Stimulated activated CD8-positive, alpha-beta memory T cell treated with anti-CD3 and anti-CD28 coated beads, Interleukin-15, amount 100 ng/mL, for 4 hours (primary cell): ENCODE results near the gene TANC1.

ENCODE experiments used
- DNase-seq, 2 donors: peaks; one replicate each; pipeline ENCODE4 v3.0.0-alpha.2; 2020; ENCODE audit warnings: low read depth in 2 of 2

Gene TANC1

DNA sequence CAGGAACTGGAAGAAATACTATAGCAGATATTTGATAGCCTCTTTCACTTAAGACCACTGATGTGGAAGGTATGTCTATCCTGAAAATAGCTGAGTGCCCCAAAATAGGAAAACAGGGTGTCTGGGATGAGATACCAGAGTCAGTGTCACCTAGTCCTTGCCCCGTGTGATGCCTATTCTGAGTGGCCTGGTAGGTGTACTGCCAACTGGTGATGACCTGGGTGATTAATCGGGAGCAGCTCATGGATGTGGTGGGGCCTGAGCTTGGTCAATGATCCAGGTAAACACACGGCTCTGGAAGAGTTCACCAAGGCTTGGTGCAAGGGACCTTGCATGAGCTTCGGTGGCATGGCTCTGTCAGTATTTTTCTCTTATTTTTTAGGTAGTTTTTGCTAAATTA, 95.2 kb downstream of the TANC1 start:
- DNase-seq, result no peak

- no peak for DNase-seq
Observed at GRCh38 chr2:159064446-159065301, 96.2 kb downstream of the TANC1 start.

GRCh38 chr2:159065313-159065712, 96.9 kb downstream of the TANC1 start:
- no peak for DNase-seq

DNA sequence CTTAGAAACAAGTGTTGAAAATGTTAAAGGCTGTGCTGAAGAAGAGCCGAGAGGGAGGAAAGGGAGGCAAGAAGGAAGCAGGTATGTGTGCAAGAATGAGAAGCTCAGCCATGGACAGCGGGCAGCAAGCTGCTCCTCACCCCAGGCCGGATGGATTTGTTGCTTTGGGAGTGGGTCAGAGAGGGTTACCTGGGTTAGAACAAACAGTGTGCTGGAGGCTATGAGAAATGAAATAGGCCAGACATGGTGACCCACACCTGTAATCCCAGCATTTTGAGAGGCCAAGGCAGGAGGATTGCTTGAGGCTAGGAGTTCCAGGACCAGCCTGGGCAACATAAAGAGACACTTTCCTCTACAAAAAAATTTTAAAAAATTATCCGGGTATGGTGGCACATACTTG, 97.5 kb downstream of the TANC1 start:
- no peak for DNase-seq

DNA sequence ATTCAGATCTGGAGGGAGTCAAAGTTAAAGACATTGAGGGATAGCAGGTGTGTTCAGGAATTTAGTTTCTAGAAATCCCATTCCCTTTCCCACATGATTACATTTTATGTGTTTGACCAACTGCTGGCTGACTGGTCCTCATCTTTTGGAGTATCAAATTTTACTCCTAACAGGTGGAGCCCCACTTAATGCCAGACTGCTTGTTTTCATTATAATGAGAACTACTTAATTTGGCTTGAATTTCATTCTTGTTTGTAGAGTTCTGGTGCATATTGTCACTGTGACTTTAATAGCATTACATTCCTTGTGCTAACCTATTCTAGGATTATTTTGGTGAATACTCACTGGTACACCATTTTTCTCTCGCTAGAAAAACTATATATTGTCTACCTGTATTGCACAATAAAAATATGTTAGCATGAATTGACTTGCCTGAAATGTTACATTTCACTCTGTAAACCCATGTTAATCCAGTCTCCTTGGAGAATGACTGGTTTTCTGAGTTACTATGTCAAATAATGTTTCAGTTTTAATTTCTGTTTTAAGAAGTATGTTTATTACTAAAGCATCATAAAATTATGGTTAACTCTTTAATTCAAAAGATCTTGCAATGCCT, 98.2 kb downstream of the TANC1 start:
- DNase-seq, result no peak

DNA sequence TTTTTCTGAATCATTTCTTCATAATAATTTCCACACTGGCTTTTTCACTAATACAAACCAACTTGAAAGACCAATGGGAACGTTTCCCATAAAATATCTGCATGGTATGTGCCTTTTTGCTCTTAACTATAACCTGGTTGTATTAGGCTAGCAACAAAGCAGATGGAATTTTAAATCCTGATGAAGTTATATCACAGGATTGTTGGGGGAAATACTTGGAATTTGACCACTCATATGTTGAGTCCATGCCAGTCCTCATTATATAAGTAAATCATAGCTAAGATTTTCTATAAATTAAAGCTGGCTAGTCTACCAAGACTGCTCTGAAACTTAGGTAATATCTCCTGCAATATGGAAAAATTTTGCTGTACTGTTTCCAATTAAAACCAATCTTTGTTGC, 99.5 kb downstream of the TANC1 start:
- no peak for DNase-seq

GRCh38 chr2:159069229-159069628, 100.8 kb downstream of the TANC1 start:
- DNase-seq, result no peak

- no peak for DNase-seq
Observed at GRCh38 chr2:159070235-159070634, 101.8 kb downstream of the TANC1 start.

DNA sequence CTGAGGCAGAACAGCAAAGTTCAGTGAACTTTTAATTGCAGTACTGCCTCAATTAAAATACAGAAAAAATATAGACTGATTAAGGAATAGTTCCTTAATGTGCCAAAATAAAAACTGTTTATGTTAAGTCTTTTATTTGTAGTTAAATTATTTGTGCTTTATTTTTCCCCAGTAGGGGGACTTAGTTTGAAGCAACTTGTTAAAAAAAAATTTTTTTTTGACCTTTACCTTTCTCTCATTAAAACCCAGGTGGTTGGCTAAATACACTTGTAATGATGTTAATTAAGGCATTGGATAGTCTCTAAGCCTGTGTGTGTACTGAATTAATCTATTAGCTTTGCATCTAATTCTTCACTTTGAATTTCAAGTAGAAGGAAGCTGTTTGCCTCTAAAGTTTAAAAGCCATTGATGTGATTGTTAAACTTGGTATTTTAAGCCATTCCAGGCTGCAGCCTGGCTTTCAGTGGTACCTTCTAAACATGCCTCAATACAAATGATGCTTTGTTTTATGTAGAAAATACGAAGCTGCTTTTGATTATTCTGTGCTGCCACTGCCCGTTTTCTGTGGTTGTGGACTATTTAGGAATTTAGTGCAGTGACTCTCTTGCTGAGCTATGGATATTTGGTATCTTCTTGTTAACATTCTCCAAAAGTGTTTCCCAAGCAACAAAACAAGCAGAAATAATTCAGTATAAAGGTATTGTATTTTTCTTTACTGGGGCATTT, 102.9 kb downstream of the TANC1 start:
- no peak for DNase-seq

DNA sequence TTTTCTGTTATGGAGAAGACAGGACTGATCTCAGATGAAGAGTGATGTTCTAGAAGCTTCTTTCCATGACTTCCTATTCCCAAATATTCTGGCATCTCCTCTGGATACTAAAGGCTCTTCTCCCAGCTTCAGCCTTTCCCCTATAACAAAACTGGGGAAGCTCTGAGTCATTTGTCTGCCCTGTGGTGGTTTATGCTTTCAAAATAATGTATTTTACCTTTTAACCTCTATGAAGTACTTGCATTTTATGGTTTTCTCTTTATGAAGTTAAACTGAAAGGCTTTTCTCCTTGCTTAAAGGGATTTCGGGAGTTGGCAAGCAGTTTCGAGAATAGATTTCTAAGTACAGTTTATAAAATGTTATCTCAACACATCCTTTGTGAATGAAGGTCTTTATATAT, 104.4 kb downstream of the TANC1 start:
- no peak for DNase-seq

- DNase-seq, result no peak
Observed at GRCh38 chr2:159073256-159073655, 104.8 kb downstream of the TANC1 start.

GRCh38 chr2:159074605-159075004, 106.2 kb downstream of the TANC1 start:
- no peak for DNase-seq

DNA sequence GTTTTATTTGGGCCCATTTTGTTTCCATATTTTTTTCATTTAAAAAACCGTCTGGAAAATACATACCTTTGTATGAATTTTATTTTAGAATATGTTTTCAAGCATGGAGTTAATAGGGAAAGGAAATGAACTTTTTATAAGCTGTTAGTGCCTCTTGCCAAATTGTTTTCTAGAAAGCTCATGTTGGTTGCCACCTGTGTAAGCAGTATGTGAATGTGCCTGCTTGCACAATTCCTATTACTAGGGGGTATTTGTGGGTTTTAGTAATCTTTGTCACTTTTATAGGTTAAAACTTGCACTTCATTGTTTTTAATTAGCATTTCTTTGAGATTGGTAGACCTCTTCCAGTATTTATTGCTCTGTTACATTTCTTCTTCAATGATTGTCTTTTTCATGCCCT, 107.3 kb downstream of the TANC1 start:
- no peak for DNase-seq

GRCh38 chr2:159076241-159076640, 107.8 kb downstream of the TANC1 start:
- no peak for DNase-seq

DNA sequence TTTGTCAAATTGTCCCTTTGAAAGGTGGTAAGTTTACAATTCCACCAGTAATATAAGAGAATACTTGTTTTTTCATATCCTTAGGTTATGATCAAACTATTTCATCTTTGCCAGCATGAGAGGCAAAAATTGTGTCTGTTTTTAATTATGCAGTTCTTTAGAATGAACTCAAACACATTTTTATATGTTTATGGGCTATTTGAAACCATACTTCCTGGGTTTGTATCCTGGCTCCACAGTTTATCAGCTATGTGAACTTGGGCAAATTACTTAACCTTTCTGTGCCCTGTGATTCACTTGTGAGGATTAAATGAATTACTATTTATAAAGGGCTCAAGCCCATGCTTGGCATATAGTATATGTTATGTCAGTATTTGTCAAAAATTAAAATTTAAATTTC, 109.4 kb downstream of the TANC1 start:
- DNase-seq, result no peak

- no peak for DNase-seq
Observed at GRCh38 chr2:159078443-159078842, 110.0 kb downstream of the TANC1 start.

- no peak for DNase-seq
Observed at GRCh38 chr2:159080641-159081040, 112.2 kb downstream of the TANC1 start.

DNA sequence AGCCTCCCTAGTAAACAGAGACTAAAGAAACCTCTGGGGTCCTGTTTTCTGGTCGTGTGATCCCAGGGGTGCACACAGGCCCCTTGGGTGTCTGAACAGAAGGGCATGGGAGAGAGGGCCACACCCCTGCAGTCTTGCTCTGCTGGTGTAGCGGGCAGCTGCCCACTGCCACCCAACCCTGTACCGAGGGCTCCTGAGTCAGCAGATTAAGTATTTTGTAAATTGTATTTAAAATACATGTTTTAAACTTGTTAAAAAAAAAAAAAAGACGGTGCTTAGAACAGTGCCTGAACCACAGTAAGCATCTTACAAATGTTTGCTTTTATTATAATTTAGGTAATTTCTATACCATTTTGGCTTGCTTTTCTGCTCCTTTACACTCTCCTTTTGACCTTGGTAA, 113.7 kb downstream of the TANC1 start:
- no peak for DNase-seq

- DNase-seq, result no peak
Observed at GRCh38 chr2:159084384-159085370, 116.2 kb downstream of the TANC1 start.

GRCh38 chr2:159086342-159086741, 117.9 kb downstream of the TANC1 start:
- DNase-seq, result no peak

- no peak for DNase-seq
Observed at GRCh38 chr2:159086826-159087225, 118.4 kb downstream of the TANC1 start.

DNA sequence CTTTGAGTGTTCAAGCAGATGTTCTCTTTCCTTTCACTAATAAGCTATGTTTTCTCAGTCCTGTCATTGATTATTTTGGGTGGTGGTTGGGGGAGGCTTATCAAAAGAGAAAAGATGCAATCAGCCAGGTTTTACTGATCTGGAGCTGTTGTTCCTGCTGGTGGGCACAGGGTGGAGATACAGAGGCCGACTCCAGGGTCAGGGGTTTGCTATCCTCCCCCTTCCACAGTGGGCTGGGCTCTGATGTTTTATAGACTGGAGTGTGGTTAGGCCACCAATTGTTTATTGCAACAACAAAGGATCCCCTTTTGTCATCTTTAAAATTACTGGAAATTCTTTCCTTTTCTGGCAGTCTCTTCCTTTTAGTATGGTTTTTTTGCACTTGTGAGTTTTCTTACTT, 120.5 kb downstream of the TANC1 start:
- no peak for DNase-seq
